DND-41 (cell line): ENCODE results near the gene SPATA46.

ENCODE experiments used
- ATAC-seq: fragments of 200-7000 bp; cut with Tn5 transposase; 3 replicates; pipeline ENCODE4 v1.9.1; 2021; ENCODE audit warnings: low read depth; ENCODE audit not compliant: insufficient read depth
- DNase-seq: peaks from one replicate; pipeline ENCODE4 v3.0.0-alpha.2; 2020
- H2AFZ ChIP-seq: 2 replicates; pipeline ENCODE4 v1.6.0; 2012; ENCODE audit warnings: low read depth, low read length
- H3K27ac ChIP-seq: 2 replicates; pipeline ENCODE4 v1.5.1; 2012; ENCODE audit warnings: low read length, inconsistent platforms
- H3K27me3 ChIP-seq: fragments of 200-600 bp; sonication (generic); 2 replicates; pipeline ENCODE4 v1.6.0; 2012; ENCODE audit warnings: low read length, mild to moderate bottlenecking, inconsistent platforms; ENCODE audit not compliant: insufficient read depth, poor library complexity
- H3K36me3 ChIP-seq: 2 replicates; pipeline ENCODE4 v1.5.1; 2012; ENCODE audit warnings: low read length, inconsistent platforms; ENCODE audit not compliant: insufficient read depth
- H3K4me1 ChIP-seq: 2 replicates; pipeline ENCODE4 v1.5.1; 2012; ENCODE audit warnings: mild to moderate bottlenecking, low read length; ENCODE audit not compliant: insufficient read depth
- H3K4me2 ChIP-seq: 2 replicates; pipeline ENCODE4 v1.6.0; 2012; ENCODE audit warnings: mild to moderate bottlenecking, moderate library complexity, low read length, inconsistent platforms; ENCODE audit not compliant: insufficient read depth
- H3K4me3 ChIP-seq, 2 experiments: fragments of 200-600 bp in 1 of 2; shearing (Covaris generic) in 1 of 2; 2 replicates each; pipeline ENCODE4 v1.5.1; 2012 to 2016; ENCODE audit warnings: inconsistent platforms in 2 of 2, low read length in 2 of 2, mild to moderate bottlenecking in 2 of 2, low read depth in 1 of 2, moderate library complexity in 1 of 2
- H3K79me2 ChIP-seq: 2 replicates; pipeline ENCODE4 v1.6.0; 2012; ENCODE audit warnings: low read length, inconsistent platforms; ENCODE audit not compliant: insufficient read depth
- H3K9ac ChIP-seq: 2 replicates; pipeline ENCODE4 v1.6.0; 2012; ENCODE audit warnings: low read depth, mild to moderate bottlenecking, inconsistent platforms, low read length, moderate library complexity
- H3K9me3 ChIP-seq: 2 replicates; pipeline ENCODE4 v1.5.1; 2012; ENCODE audit warnings: low read length, moderate library complexity, mild to moderate bottlenecking, inconsistent platforms; ENCODE audit not compliant: insufficient read depth, severe bottlenecking
- H4K20me1 ChIP-seq: 2 replicates; pipeline ENCODE4 v1.6.0; 2012; ENCODE audit warnings: low read length; ENCODE audit not compliant: insufficient read depth
- EZH2 ChIP-seq: IDR thresholded peaks from 3 replicates; pipeline ENCODE4 v1.6.1; 2012; ENCODE audit warnings: borderline replicate concordance, low read depth, mild to moderate bottlenecking, moderate library complexity, low read length, inconsistent platforms; ENCODE audit not compliant: severe bottlenecking
- TF ChIP-seq, protein P1 (sequence below): IDR thresholded peaks from 2 replicates; pipeline ENCODE4 v1.5.1; 2012; ENCODE audit warnings: borderline replicate concordance, low read length, moderate library complexity, mild to moderate bottlenecking; ENCODE audit not compliant: poor library complexity, severe bottlenecking; ENCODE audit errors: extremely low read depth

The SPATA46 gene

DNA sequence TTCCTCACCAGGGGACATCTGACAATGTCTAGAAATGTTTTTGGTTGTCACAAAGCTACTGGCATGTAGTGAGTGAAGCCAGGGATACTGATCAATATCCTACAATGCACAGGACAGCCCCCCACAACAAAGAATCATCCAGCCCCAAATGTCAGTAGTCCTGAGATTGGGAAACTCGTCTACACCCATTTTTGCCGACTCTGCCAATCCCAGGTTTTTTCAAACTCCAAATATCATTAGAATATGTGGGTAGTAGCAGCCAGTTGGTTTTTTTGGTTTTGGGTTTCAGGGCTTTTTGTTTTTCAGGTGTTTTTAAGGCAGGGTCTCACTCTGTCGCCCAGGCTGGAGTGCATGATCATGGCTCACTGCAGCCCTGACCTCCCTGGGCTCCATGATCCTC lies 5.9 kb downstream of the SPATA46 start:
- Histone ChIP-seq H3K79me2 (no peaks in the 10 kb centered on the region), H3K4me2 (no peak overlapping the region), H3K4me1 (no peaks in the 10 kb centered on the region), H3K27ac (no peak overlapping the region), H3K27me3 (no peaks in the 10 kb centered on the region), H3K4me3 (no peak overlapping the region), H3K36me3 (no peaks in the 10 kb centered on the region), H2AFZ (no peak overlapping the region), H3K9me3 (no peaks in the 10 kb centered on the region), H4K20me1 (no peaks in the 10 kb centered on the region; the same call in 1 of the 2 replicates), H3K9ac (no peak overlapping the region)
- DNase-seq: no peak
- no peak for ATAC-seq
- no peak for TF ChIP-seq EZH2
- TF ChIP-seq, protein P1, sequence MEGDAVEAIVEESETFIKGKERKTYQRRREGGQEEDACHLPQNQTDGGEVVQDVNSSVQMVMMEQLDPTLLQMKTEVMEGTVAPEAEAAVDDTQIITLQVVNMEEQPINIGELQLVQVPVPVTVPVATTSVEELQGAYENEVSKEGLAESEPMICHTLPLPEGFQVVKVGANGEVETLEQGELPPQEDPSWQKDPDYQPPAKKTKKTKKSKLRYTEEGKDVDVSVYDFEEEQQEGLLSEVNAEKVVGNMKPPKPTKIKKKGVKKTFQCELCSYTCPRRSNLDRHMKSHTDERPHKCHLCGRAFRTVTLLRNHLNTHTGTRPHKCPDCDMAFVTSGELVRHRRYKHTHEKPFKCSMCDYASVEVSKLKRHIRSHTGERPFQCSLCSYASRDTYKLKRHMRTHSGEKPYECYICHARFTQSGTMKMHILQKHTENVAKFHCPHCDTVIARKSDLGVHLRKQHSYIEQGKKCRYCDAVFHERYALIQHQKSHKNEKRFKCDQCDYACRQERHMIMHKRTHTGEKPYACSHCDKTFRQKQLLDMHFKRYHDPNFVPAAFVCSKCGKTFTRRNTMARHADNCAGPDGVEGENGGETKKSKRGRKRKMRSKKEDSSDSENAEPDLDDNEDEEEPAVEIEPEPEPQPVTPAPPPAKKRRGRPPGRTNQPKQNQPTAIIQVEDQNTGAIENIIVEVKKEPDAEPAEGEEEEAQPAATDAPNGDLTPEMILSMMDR: no peak

DNA sequence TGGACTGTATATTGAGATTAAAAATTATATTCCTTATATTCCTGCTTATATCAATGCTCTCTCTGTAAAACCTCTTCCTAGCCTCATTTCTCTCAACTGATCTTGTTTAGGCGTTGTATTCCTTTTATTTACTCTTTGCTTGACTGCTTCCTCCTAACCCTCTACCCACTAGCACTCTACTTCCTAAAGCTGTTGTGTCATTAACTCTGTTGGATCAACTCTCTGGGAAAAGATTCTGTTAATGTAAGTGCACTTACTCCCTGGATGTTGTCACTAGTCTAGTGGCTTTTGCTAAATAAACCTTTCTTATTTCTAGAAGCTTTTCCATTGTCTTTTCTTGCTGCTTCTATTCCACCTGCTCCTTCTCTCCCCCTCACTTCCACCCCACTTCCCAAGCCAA lies 6.5 kb downstream of the SPATA46 start:
- Histone ChIP-seq H3K27ac (no peak overlapping the region), H3K36me3 (no peaks in the 10 kb centered on the region), H3K4me2 (no peak overlapping the region), H3K9me3 (no peaks in the 10 kb centered on the region), H2AFZ (no peak overlapping the region), H4K20me1 (no peaks in the 10 kb centered on the region; the same call in 1 of the 2 replicates), H3K27me3 (no peaks in the 10 kb centered on the region), H3K4me3 (no peak overlapping the region), H3K9ac (no peak overlapping the region), H3K4me1 (no peaks in the 10 kb centered on the region), H3K79me2 (no peaks in the 10 kb centered on the region)
- ATAC-seq: no peak
- no peak for TF ChIP-seq EZH2
- TF ChIP-seq, protein P1: no peak
- DNase-seq: no peak

DNA sequence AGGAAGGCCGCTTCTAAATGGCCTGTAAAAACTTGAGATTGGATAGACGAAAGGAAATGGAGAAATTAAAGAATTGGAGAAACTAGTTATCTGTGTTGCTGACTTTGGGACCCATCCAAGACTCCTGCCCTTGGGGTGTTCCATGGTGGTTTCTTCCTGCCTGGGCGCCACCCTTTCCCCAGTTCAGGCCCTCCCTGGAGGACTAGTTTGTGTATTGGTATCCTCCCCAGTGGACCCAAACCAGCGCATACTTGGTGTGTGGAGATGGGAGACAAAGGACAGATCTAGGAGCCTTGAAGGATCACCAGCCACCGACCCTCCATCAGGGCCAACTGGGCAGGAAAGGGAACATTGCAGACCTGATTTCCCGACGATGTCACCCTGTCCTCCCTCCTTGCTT lies 7.1 kb downstream of the SPATA46 start:
- no peak for ATAC-seq
- no peak overlapping the region for H3K4me3 ChIP-seq
- H3K9ac ChIP-seq: no peak overlapping the region
- H3K27me3 ChIP-seq: no peaks in the 10 kb centered on the region
- TF ChIP-seq, protein P1: no peak
- TF ChIP-seq EZH2: no peak
- H3K36me3 ChIP-seq: no peaks in the 10 kb centered on the region
- no peaks in the 10 kb centered on the region; the same call in 1 of the 2 replicates for H4K20me1 ChIP-seq
- H3K4me1 ChIP-seq: no peaks in the 10 kb centered on the region
- H3K27ac ChIP-seq: no peak overlapping the region
- H3K4me2 ChIP-seq: no peak overlapping the region
- H2AFZ ChIP-seq: no peak overlapping the region
- no peak for DNase-seq
- no peaks in the 10 kb centered on the region for H3K9me3 ChIP-seq
- H3K79me2 ChIP-seq: no peaks in the 10 kb centered on the region

DNA sequence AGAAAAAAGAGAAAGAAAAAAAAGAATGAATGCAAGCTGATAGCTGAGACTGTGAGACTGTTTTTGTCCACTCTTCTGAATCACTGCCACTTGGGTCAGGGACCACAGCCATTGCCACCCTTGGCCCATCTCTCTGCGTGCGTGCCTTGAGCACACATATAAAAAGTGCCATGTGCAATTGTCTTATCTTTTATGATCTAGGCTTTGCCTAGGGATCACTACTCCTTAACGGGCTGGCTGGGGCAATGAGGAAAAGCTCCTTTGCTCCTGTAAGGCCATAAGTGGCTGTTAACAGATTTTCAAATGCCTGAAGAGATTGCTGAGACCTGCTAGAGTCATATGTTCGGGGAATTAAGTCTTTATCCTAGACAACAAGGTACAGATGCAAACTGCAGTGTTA lies 8.2 kb downstream of the SPATA46 start:
- no peak overlapping the region for H3K4me3 ChIP-seq
- TF ChIP-seq EZH2: no peak
- TF ChIP-seq, protein P1: no peak
- H3K4me1 ChIP-seq: no peaks in the 10 kb centered on the region
- no peak overlapping the region for H3K4me2 ChIP-seq
- no peak overlapping the region for H3K9ac ChIP-seq
- ATAC-seq: no peak
- no peaks in the 10 kb centered on the region for H3K9me3 ChIP-seq
- no peak overlapping the region for H3K27ac ChIP-seq
- no peaks in the 10 kb centered on the region for H3K36me3 ChIP-seq
- H2AFZ ChIP-seq: no peak overlapping the region
- no peaks in the 10 kb centered on the region; the same call in 1 of the 2 replicates for H4K20me1 ChIP-seq
- H3K27me3 ChIP-seq: no peaks in the 10 kb centered on the region
- DNase-seq: no peak
- H3K79me2 ChIP-seq: no peaks in the 10 kb centered on the region
